GM19372 (cell line): Measurements from ENCODE around the gene SEC16B.

Experiments used
- ATAC-seq: cut with Tn5 transposase; IDR thresholded peaks from one replicate; pipeline ENCODE4 v1.9.1; 2021; ENCODE audit warnings: mild to moderate bottlenecking, low read depth, moderate library complexity; ENCODE audit not compliant: unreplicated experiment

Gene SEC16B

DNA sequence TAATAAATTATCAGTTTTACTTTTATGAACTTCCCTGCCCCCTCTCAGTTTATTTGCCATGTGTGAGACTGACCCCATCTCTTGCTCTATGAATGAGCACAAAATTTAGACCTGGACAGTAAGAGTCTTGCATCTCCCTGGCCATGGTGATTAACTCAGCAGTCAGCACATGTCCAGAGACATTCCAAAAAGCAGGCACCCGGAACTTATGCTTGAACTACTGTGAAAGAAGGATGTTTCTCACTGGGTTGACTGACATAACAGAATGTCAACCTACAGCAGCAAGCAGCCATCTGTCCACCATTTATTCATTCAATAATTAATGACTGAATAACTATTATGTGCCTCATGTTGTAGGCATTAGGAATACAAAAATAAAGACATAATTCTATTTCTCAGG, 11.3 kb upstream of the SEC16B start:
- ATAC-seq = no peak

DNA sequence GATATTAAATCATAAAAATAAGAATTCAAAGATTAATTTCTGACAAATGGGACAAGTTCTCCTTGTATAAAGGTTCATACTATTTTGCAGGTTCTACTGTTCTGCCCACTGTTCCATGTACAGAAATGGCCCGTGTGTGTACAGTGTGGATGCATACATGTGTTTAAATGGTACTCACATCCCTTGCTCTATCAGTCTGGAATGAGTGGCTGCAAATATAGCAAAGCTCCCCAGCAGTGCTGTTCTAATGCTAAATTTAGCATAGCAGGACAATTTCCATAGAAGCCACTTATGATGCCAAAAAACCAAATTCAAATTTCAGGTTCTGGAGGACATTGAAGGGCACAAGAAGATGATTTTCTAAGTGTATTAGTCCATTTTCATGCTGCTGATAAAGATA, 9.4 kb upstream of the SEC16B start:
- ATAC-seq = no peak

- no peak for ATAC-seq
Observed at GRCh38 chr1:177978530-177978929, 8.7 kb upstream of the SEC16B start.

DNA sequence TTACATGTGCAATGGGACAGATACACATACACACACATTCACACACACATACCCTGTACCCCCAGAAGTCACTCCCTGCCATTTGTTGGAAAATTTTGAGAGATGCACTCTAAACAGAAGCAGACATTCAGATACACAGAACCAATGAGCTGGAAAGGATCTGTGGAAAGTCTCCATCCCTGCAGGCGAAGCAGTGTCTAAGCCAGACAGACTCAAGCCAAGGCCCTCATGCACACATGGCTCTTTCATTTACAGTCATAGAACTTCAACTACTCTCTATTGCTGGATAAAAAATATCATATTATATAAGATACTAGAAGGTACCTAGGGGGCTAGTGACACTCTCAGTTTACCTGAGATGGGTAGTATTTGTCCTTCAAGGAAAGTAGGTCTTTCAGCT, 7.3 kb upstream of the SEC16B start:
- no peak for ATAC-seq

GRCh38 chr1:177976596-177976995, 6.7 kb upstream of the SEC16B start:
- no peak for ATAC-seq

- ATAC-seq = no peak
Observed at GRCh38 chr1:177975588-177976495, 6.0 kb upstream of the SEC16B start.

DNA sequence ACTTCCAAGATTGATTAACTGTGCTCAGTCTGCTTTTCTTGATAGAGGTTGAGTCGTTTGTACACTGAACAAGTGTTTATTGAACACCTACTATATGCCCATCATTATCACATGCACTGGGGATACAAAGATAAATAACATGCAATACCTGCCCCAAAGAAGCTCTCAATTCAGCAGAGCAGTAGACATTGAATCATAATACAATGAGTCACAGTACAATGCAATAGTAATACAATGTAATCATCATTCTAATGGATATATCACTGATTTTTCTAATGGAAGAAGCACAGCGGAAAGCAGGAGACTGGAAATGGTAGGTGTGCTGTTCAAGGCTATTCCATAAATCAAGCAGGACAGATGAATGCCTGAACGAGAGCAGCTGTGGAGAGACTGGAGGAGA, 3.7 kb upstream of the SEC16B start:
- ATAC-seq = no peak

DNA sequence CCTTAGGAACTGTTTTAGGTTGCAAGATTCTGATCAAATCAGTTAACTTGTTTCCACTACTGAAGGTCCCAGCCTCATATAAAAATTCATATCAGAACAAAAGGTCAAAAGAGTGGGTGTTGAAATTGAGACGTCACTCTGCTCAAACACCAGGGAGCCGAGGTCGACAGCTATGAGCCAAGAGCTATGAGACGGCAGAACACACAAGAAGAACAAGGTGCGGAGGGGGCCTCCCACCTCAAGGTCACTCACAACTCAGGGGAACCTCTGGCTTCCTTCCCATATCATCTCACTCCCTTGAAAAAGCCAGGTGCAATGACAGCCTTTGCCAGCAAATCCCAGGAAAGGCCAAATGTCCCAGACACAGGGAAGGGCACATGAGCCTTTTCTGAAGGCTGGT, 749 bp downstream of the SEC16B start:
- ATAC-seq = no peak

GRCh38 chr1:177966199-177966598, 3.7 kb downstream of the SEC16B start:
- no peak for ATAC-seq

GRCh38 chr1:177965293-177965692, 4.6 kb downstream of the SEC16B start:
- no peak for ATAC-seq

DNA sequence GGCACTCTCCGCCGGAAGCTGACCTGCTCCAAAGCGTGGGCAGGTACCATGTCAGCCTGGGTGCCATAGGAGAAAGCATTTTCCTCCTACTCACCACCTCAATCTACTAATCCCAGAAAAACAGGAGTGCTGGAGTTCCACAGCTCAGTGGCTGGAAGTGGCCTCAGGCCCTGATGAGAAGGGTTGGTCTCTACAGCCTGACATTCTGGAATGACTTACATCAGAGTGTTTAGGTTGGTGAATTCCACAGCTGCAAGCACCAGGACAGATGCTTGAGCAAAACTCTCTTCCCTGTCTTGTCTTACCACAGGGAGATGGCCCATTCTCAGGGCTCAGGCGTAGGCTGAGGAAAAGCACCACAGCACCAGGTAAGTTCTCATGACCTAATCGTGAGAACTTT, 5.5 kb downstream of the SEC16B start:
- no peak for ATAC-seq

DNA sequence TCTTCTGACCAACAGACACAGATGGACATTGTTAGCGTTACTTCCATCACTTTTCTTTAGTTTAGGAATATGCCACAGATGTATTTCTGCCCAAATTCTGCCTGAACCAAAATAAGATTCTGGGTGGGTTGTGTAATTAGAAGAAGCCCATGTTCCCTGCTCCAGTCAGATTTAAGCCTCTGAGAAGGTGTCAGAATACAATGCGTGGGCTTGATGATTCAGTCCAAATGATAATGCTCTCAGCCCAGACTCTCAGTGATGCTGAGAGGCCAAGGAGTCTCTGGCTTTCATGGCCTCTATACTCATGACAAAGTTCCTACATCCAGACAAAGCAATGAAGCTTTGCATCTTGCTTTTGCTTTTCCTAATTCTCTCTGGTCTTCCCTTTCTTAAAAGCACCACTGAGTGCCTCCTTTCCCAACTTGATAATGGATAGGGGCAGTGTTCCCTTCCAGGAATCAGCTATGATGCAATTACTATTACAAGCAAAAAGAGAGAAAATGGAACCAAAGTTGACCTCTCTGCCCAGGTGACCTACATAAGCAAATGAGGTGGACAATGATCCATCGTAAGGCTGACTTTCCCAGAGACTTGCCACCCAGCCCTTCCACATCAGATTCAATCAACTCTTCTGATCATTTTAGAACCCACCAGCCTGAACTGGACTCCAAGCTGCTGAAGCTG, 8.8 kb downstream of the SEC16B start:
- no peak for ATAC-seq

GRCh38 chr1:177959811-177960515, 9.9 kb downstream of the SEC16B start:
- no peak for ATAC-seq

GRCh38 chr1:177958092-177958491, 11.8 kb downstream of the SEC16B start:
- no peak for ATAC-seq

GRCh38 chr1:177954076-177954475, 15.8 kb downstream of the SEC16B start:
- ATAC-seq = no peak

- no peak for ATAC-seq
Observed at GRCh38 chr1:177953549-177953948, 16.3 kb downstream of the SEC16B start.

DNA sequence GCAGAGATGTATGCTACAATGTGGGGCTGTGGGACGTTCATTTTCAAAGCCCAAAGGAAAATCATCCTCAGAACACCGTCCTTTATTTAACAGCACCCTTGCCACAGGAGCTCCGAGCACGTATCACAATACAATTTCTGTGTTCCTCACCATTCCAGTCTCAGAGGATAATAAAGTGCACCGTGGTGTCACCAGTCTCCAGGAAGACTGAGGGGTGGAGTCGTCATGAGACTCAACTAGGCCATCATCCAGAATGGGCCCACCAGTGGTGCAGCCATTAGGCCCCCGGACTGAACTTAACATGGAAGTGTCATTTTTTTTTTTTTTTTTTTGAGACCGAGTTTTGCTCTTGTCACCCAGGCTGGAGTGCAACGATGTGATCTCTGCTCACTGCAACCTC, 17.2 kb downstream of the SEC16B start:
- no peak for ATAC-seq

DNA sequence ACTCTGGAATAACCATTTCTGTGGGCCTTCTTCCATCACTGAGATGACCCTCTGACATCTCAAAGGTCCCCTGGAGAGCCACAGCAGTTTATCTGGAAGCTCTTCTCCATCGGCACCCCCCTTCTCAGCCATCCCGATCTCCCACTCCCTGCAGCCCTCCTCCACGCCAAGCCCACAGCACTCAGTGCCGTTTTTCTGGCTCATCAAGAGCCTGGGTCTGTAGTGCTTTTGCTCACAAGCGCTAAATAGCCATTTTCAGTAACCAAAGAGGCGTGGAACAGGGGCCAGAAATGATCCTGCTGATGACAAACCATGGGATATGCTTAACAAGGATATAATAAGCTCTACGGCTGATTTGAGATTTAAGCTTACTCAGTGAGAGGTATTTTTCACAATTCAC, 17.6 kb downstream of the SEC16B start:
- no peak for ATAC-seq

DNA sequence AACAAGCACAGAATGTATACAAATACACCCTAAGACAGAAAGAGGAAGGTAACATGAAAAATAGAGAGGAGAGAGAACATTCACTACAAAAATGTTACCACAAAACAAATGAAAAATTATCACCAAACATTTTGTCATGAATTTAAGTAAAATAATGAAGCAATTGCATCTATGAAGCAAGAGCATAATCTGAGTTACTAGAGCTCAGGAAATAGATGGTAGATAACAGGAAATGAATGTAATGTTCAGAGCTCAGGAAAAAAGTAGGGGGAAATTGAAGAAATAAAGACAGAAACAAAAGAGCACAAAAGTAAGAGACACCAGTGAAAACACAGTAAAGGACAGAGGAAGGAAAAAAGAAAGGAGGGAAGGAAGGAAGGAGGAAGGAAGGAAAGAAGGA, 19.4 kb downstream of the SEC16B start:
- no peak for ATAC-seq

DNA sequence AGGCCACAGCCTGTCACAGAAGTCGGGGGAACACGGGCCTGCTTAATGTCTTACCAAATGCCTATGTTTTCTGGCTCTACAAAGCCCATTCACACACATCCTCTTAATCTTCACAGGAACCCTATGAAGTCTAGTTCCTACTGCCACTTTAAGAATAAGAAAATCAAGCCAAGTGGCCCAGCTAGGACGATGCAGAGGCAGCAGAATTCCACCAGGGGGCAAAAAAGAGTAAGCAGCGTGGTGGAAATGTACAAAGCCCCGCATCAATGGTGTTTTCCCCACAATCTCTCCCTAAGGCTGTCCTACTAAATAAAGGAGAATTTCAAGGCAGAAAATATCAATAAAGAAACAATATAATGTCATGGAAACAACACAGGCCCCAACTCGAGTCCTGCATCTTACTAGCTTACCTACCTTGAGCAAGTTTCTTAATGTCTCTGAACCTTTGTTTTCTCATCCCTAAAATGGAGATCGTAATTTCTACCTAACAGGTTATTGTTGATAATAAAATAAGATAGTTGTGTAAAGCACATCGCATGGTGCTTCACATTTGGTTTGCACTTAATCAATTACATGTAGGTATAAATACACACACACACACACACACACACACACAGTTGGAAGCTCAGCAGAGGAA, 21.4 kb downstream of the SEC16B start:
- ATAC-seq = peak; percentile 79

DNA sequence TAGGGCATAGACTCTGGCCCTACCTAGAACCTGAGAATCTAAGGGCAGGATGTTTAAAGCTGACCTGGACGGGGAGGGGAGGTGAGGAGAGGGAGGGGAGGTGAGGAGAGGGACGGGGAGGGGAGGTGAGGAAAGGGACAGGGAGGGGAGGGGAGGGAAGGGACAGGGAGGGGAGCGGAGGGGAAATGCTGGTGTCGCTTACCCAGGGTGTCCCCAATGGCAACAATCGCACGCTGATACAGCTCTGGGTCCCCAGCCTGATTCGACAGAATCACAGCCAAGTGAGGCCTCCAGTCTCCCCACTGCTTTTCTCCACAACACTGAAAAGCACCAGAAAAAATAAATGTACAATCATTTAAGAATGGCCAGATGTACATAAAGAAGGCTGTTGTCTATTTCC, 22.2 kb downstream of the SEC16B start:
- no peak for ATAC-seq
